Immature natural killer cell (primary cell): ENCODE measurements around the gene LBHD1. TPM values are rescaled to one million over a fixed set of nuclear protein-coding genes. Genes with fewer than 3 reads are reported as not detected.
"Not testable (repeated sequence)": the region's sequence is repeated elsewhere in the genome, so short reads cannot be mapped to it uniquely, and the experiment has no call there.

Source experiments
- DNase-seq, 3 donors: peaks; one replicate each; pipeline ENCODE4 v3.0.0; 2022; ENCODE audit warnings: mixed read lengths in 1 of 3
- H3K27ac Mint-ChIP-seq, 6 donors: one replicate each; pipeline ENCODE4 v1.8.0; 2020; ENCODE audit warnings: mixed read lengths in 6 of 6, mild to moderate bottlenecking in 5 of 6, inconsistent platforms in 4 of 6, moderate library complexity in 3 of 6
- H3K27me3 Mint-ChIP-seq, 3 donors: one replicate each; pipeline ENCODE4 v1.8.0; 2020 to 2021; ENCODE audit warnings: low read depth in 3 of 3, mild to moderate bottlenecking in 3 of 3, mixed read lengths in 3 of 3, moderate library complexity in 3 of 3, inconsistent platforms in 1 of 3
- H3K36me3 Mint-ChIP-seq, 3 donors: one replicate each; pipeline ENCODE4 v1.8.0; 2020; ENCODE audit warnings: mixed read lengths in 3 of 3, inconsistent platforms in 2 of 3, mild to moderate bottlenecking in 2 of 3
- H3K4me1 Mint-ChIP-seq, 2 donors: one replicate each; pipeline ENCODE4 v1.8.0; 2020; ENCODE audit warnings: inconsistent platforms in 2 of 2, mild to moderate bottlenecking in 2 of 2, mixed read lengths in 2 of 2, moderate library complexity in 1 of 2
- H3K4me3 Mint-ChIP-seq, 5 donors: one replicate each; pipeline ENCODE4 v1.8.0; 2020; ENCODE audit warnings: mild to moderate bottlenecking in 5 of 5, mixed read lengths in 5 of 5, inconsistent platforms in 3 of 5, moderate library complexity in 3 of 5
- H3K9me3 Mint-ChIP-seq, 6 donors: one replicate each; pipeline ENCODE4 v1.8.0; 2020; ENCODE audit warnings: mild to moderate bottlenecking in 6 of 6, mixed read lengths in 6 of 6, inconsistent platforms in 4 of 6, moderate library complexity in 3 of 6
- polyA plus RNA-seq, 3 donors: library from polyadenylated mRNA; unstranded; fragments of 300-500 nt; fragmentation: Illumina TruSeq; gene quantifications; one replicate each; pipeline ENCODE4 v1.2.3, GENCODE V29; 2021

Gene LBHD1
- polyA plus RNA-seq, 3 donors from 2014 or later: 6.3 to 11.4 (median 6.5) TPM

GRCh38 chr11:62665599-62666258 is 6.3 kb downstream of the LBHD1 start:
- Mint-ChIP-seq H3K36me3 (peaks cover 3 to 9% (median 3%) of the 10 kb centered on the region in 3 donors), H3K4me1 (peaks cover 39 to 59% of the 10 kb centered on the region in 2 donors), H3K9me3 (no peaks in the 10 kb centered on the region), H3K27ac (peak overlapping the region; percentile 86 to 95 (median 93)), H3K4me3 (peak overlapping the region; percentile 90 to 95 (median 91)), H3K27me3 (peaks cover 8 to 12% (median 11%) of the 10 kb centered on the region in 3 donors)
- DNase-seq: peak; percentile 43 to 65 (median 57)

- Mint-ChIP-seq H3K4me1 (peaks cover 34 to 56% of the 10 kb centered on the region in 2 donors), H3K27me3 (peaks cover 8 to 12% (median 11%) of the 10 kb centered on the region in 3 donors), H3K4me3 (peak within 1 kb of the TSS; percentile 90 to 95 (median 91)), H3K36me3 (peaks cover 3 to 9% (median 3%) of the 10 kb centered on the region in 3 donors), H3K27ac (peak within 1 kb of the TSS; percentile 86 to 95 (median 93)), H3K9me3 (no peaks in the 10 kb centered on the region)
- DNase-seq: peak; percentile 94 to 96 (median 95)
Measured at GRCh38 chr11:62665075-62665598, 6.9 kb downstream of the LBHD1 start, which contains the start of the genes C11orf98 and CSKMT. C11orf98 (minus strand) TSS chr11:62665210; CDS start chr11:62665169, 41 bp downstream. CSKMT (plus strand) TSS chr11:62665312; CDS start chr11:62665880, 568 bp downstream.

GRCh38 chr11:62664405-62665074 is 7.5 kb downstream of the LBHD1 start:
- Mint-ChIP-seq H3K4me3 (peak overlapping the region; percentile 90 to 95 (median 91)), H3K4me1 (peaks cover 29 to 51% of the 10 kb centered on the region in 2 donors), H3K36me3 (peaks cover 3 to 9% (median 3%) of the 10 kb centered on the region in 3 donors), H3K27me3 (peaks cover 8 to 12% (median 11%) of the 10 kb centered on the region in 3 donors), H3K27ac (peak overlapping the region; percentile 86 to 95 (median 93)), H3K9me3 (no peaks in the 10 kb centered on the region)
- DNase-seq: no peak

- Mint-ChIP-seq H3K27me3 (peaks cover 9 to 26% (median 24%) of the 10 kb centered on the region in 3 donors), H3K9me3 (no peaks in the 10 kb centered on the region), H3K4me1 (peaks cover 12 to 17% of the 10 kb centered on the region in 2 donors), H3K36me3 (no peaks in the 10 kb centered on the region), H3K27ac (no peak overlapping the region), H3K4me3 (no peak overlapping the region)
- no peak for DNase-seq
Measured at GRCh38 chr11:62656796-62657429, 15.2 kb downstream of the LBHD1 start.

- no peaks in the 10 kb centered on the region for H3K36me3 Mint-ChIP-seq
Measured at GRCh38 chr11:62654297-62654696, 17.8 kb downstream of the LBHD1 start.

GRCh38 chr11:62652161-62653006 is 19.7 kb downstream of the LBHD1 start:
- DNase-seq: no peak
- Mint-ChIP-seq H3K27me3 (peaks cover 9 to 26% (median 24%) of the 10 kb centered on the region in 3 donors), H3K4me3 (peak overlapping the region; percentile 87 to 93 (median 90)), H3K4me1 (peaks cover 20 to 26% of the 10 kb centered on the region in 2 donors), H3K27ac (peak overlapping the region; percentile 74 to 95 (median 93)), H3K36me3 (no peaks in the 10 kb centered on the region), H3K9me3 (no peaks in the 10 kb centered on the region)

More at GRCh38 chr11:62654297-62654696, 17.8 kb downstream of the LBHD1 start:
- Mint-ChIP-seq H3K9me3 (no peaks in the 10 kb centered on the region), H3K4me3 (peak overlapping the region; percentile 41 to 59 (median 55)), H3K27me3 (peaks cover 9 to 26% (median 24%) of the 10 kb centered on the region in 3 donors), H3K4me1 (peaks cover 19 to 26% of the 10 kb centered on the region in 2 donors), H3K27ac (peak overlapping the region; percentile 7 to 95 (median 68))
- DNase-seq: no peak

- not testable (repeated sequence) for H3K36me3 Mint-ChIP-seq, H3K4me3 Mint-ChIP-seq
Measured at GRCh38 chr11:62650283-62650682, 21.8 kb downstream of the LBHD1 start.

GRCh38 chr11:62649486-62649885 is 22.6 kb downstream of the LBHD1 start:
- no peaks in the 10 kb centered on the region for H3K36me3 Mint-ChIP-seq
- no peak overlapping the region for H3K27ac Mint-ChIP-seq
- DNase-seq: no peak
- no peaks in the 10 kb centered on the region for H3K9me3 Mint-ChIP-seq
- H3K4me3 Mint-ChIP-seq: no peak overlapping the region
- peaks cover 40 to 48% of the 10 kb centered on the region in 2 donors for H3K4me1 Mint-ChIP-seq
- H3K27me3 Mint-ChIP-seq: peaks cover 9 to 21% (median 16%) of the 10 kb centered on the region in 3 donors

More at GRCh38 chr11:62650283-62650682, 21.8 kb downstream of the LBHD1 start:
- H3K9me3 Mint-ChIP-seq, DNase-seq: not testable (repeated sequence)
- peaks cover 34 to 41% of the 10 kb centered on the region in 2 donors for H3K4me1 Mint-ChIP-seq
- H3K27me3 Mint-ChIP-seq: peaks cover 9 to 28% (median 24%) of the 10 kb centered on the region in 3 donors
- H3K27ac Mint-ChIP-seq: peak overlapping the region in 2 of 6 donors; percentile 30 to 46

- no peak for DNase-seq
- peaks cover 45 to 51% of the 10 kb centered on the region in 2 donors for H3K4me1 Mint-ChIP-seq
- no peaks in the 10 kb centered on the region for H3K9me3 Mint-ChIP-seq
- H3K27ac Mint-ChIP-seq: peak overlapping the region in 1 of 6 donors; percentile 40
- no peaks in the 10 kb centered on the region for H3K36me3 Mint-ChIP-seq
- H3K27me3 Mint-ChIP-seq: peaks cover 9 to 16% (median 11%) of the 10 kb centered on the region in 3 donors
- no peak overlapping the region for H3K4me3 Mint-ChIP-seq
Measured at GRCh38 chr11:62648967-62649364, 23.1 kb downstream of the LBHD1 start.

- no peaks in the 10 kb centered on the region for H3K36me3 Mint-ChIP-seq
- H3K27me3 Mint-ChIP-seq: peaks cover 5 to 10% (median 8%) of the 10 kb centered on the region in 3 donors
- H3K4me3 Mint-ChIP-seq: no peak overlapping the region
- no peak for DNase-seq
- H3K27ac Mint-ChIP-seq: peak overlapping the region in 1 of 6 donors; percentile 35
- peaks cover 42 to 47% of the 10 kb centered on the region in 2 donors for H3K4me1 Mint-ChIP-seq
- H3K9me3 Mint-ChIP-seq: no peaks in the 10 kb centered on the region
Measured at GRCh38 chr11:62648185-62648966, 23.7 kb downstream of the LBHD1 start.

GRCh38 chr11:62647609-62648005 is 24.5 kb downstream of the LBHD1 start:
- no peak for DNase-seq
- Mint-ChIP-seq H3K27ac (peak overlapping the region in 1 of 6 donors; percentile 35), H3K4me1 (peaks cover 37 to 41% of the 10 kb centered on the region in 2 donors), H3K4me3 (no peak overlapping the region), H3K9me3 (no peaks in the 10 kb centered on the region), H3K27me3 (peaks cover 0 to 7% (median 1%) of the 10 kb centered on the region in 3 donors), H3K36me3 (no peaks in the 10 kb centered on the region)
